CD4-positive, alpha-beta memory T cell (primary cell): ENCODE data around the gene RGL1. TPM values are rescaled to one million over a fixed set of nuclear protein-coding genes. Genes with fewer than 3 reads are reported as not detected.

Experiments
- CTCF ChIA-PET: fragments of 350-600 bp; sonication (Branson Sonifier 250); formaldehyde crosslinking; loops from one replicate; lab custom pipeline; 2021; ENCODE audit warnings: inconsistent platforms; ENCODE audit not compliant: partially characterized antibody; lab: Charles Lee
- POLR2A ChIA-PET: fragments of 350-600 bp; sonication (Branson Sonifier 250); formaldehyde crosslinking; loops from one replicate; lab custom pipeline; 2021; ENCODE audit not compliant: partially characterized antibody; lab: Charles Lee
- DNase-seq, 5 donors: peaks; one replicate each; pipeline versions ENCODE4 v3.0.0 to v3.0.0-alpha.2; 2020 to 2022; ENCODE audit warnings: mixed read lengths in 1 of 5
- H3K27ac ChIP-seq: one replicate; pipeline ENCODE4 v1.7.0; 2013; ENCODE audit warnings: low read depth, low read length
- H3K27me3 ChIP-seq: 2 replicates; pipeline ENCODE4 v1.7.0; 2013; ENCODE audit warnings: mild to moderate bottlenecking, low read length, moderate library complexity; ENCODE audit not compliant: insufficient read depth
- H3K36me3 ChIP-seq: 2 replicates; pipeline ENCODE4 v1.7.0; 2013; ENCODE audit warnings: mild to moderate bottlenecking, low read length, moderate library complexity; ENCODE audit not compliant: insufficient read depth
- H3K4me1 ChIP-seq: 2 replicates; pipeline ENCODE4 v1.7.0; 2013; ENCODE audit warnings: mild to moderate bottlenecking, low read length, moderate library complexity; ENCODE audit not compliant: insufficient read depth
- H3K4me3 ChIP-seq, 2 donors: one replicate each; pipeline ENCODE4 v1.7.0; 2013; ENCODE audit warnings: low read length in 2 of 2, mild to moderate bottlenecking in 1 of 2
- H3K9me3 ChIP-seq, 2 donors: one replicate each; pipeline ENCODE4 v1.7.0; 2013; ENCODE audit warnings: low read length in 2 of 2, control low read depth in 1 of 2; ENCODE audit not compliant: control insufficient read depth in 1 of 2
- H3K27ac Mint-ChIP-seq, 7 donors: one replicate each; pipeline ENCODE4 v1.8.0; 2020 to 2021; ENCODE audit warnings: mixed read lengths in 7 of 7, mild to moderate bottlenecking in 6 of 7, inconsistent platforms in 3 of 7, moderate library complexity in 3 of 7
- H3K27me3 Mint-ChIP-seq, 2 donors: one replicate each; pipeline ENCODE4 v1.8.0; 2020 to 2021; ENCODE audit warnings: mixed read lengths in 2 of 2
- H3K36me3 Mint-ChIP-seq, 2 donors: one replicate each; pipeline ENCODE4 v1.8.0; 2020 to 2021; ENCODE audit warnings: mixed read lengths in 2 of 2, inconsistent platforms in 1 of 2, mild to moderate bottlenecking in 1 of 2
- H3K4me1 Mint-ChIP-seq, 4 donors: one replicate each; pipeline ENCODE4 v1.8.0; 2020 to 2021; ENCODE audit warnings: mixed read lengths in 4 of 4, mild to moderate bottlenecking in 1 of 4
- H3K4me3 Mint-ChIP-seq, 8 donors: one replicate each; pipeline ENCODE4 v1.8.0; 2020 to 2021; ENCODE audit warnings: mixed read lengths in 8 of 8, mild to moderate bottlenecking in 7 of 8, moderate library complexity in 6 of 8, inconsistent platforms in 3 of 8
- H3K9me3 Mint-ChIP-seq, 8 donors: one replicate each; pipeline ENCODE4 v1.8.0; 2020 to 2021; ENCODE audit warnings: mixed read lengths in 8 of 8, mild to moderate bottlenecking in 5 of 8, inconsistent platforms in 3 of 8, moderate library complexity in 1 of 8
- intact Hi-C: fragments of 100-400 bp; cut with micrococcal nuclease; formaldehyde crosslinking; loops from one replicate; pipeline ENCODE4 v1.15.1; 2023
- polyA plus RNA-seq, 2 donors: library from polyadenylated mRNA; unstranded; fragments of 300-500 nt; fragmentation: Illumina TruSeq; gene quantifications; one replicate each; pipeline ENCODE4 v1.2.3, GENCODE V29; 2021
- total RNA-seq, 2 experiments: library from RNA; stranded (reverse); gene quantifications; one replicate each; pipeline ENCODE4 v1.2.3, GENCODE V29; 2021

Gene RGL1
- total and polyA plus RNA-seq, 4 experiments from 2014 or later, result 2.3 to 5.3 (median 3.8) TPM

GRCh38 chr1:183836598-183836997 lies 31.7 kb downstream of the RGL1 start:
- Mint-ChIP-seq H3K9me3 (no peaks in the 10 kb centered on the region), H3K36me3 (peaks cover 0 to 4% of the 10 kb centered on the region in 2 donors), H3K27ac (no peak overlapping the region), H3K4me1 (peaks cover 1 to 3% (median 2%) of the 10 kb centered on the region in 4 donors), H3K27me3 (no peaks in the 10 kb centered on the region), H3K4me3 (no peak overlapping the region)
- intact Hi-C loops, result no loop called here
- POLR2A ChIA-PET, result interaction anchor here (0.6 kb wide), 1 partner anchor 55 kb away, joined by 3 read pairs; no protein-coding TSS in a partner anchor
- H3K4me1 ChIP-seq, result no peaks in the 10 kb centered on the region
- no peaks in the 10 kb centered on the region for H3K36me3 ChIP-seq
- H3K4me3 ChIP-seq, result no peak overlapping the region
- no peak for DNase-seq
- CTCF ChIA-PET, result no interaction called here
- no peak overlapping the region for H3K27ac ChIP-seq
- no peaks in the 10 kb centered on the region for H3K9me3 ChIP-seq
- no peaks in the 10 kb centered on the region for H3K27me3 ChIP-seq

GRCh38 chr1:183837062-183837461 lies 32.1 kb downstream of the RGL1 start:
- no peak for DNase-seq
- Mint-ChIP-seq H3K27ac (peak overlapping the region in 1 of 7 donors; percentile 20), H3K36me3 (peaks cover 0 to 4% of the 10 kb centered on the region in 2 donors), H3K9me3 (no peaks in the 10 kb centered on the region), H3K4me3 (no peak overlapping the region), H3K4me1 (peaks cover 5 to 8% (median 7%) of the 10 kb centered on the region in 4 donors), H3K27me3 (no peaks in the 10 kb centered on the region)
- ChIA-PET CTCF (no interaction called here), POLR2A (no interaction called here)
- Histone ChIP-seq H3K4me3 (no peak overlapping the region), H3K4me1 (peaks cover 2% of the 10 kb centered on the region), H3K9me3 (no peaks in the 10 kb centered on the region), H3K27ac (no peak overlapping the region), H3K36me3 (no peaks in the 10 kb centered on the region), H3K27me3 (no peaks in the 10 kb centered on the region)
- intact Hi-C loops, result no loop called here

- H3K9me3 Mint-ChIP-seq, result no peaks in the 10 kb centered on the region
- CTCF ChIA-PET, result interaction anchor here (1.0 kb wide), 1 partner anchor 10 kb away, joined by 3 read pairs; no protein-coding TSS in a partner anchor
- H3K9me3 ChIP-seq, result no peaks in the 10 kb centered on the region
- H3K27me3 Mint-ChIP-seq, result no peaks in the 10 kb centered on the region
- no peak overlapping the region for H3K4me3 ChIP-seq
- H3K4me3 Mint-ChIP-seq, result no peak overlapping the region
- POLR2A ChIA-PET, result no interaction called here
- no peak overlapping the region for H3K27ac Mint-ChIP-seq
- peaks cover 6% of the 10 kb centered on the region for H3K4me1 ChIP-seq
- peaks cover 11 to 18% (median 15%) of the 10 kb centered on the region in 4 donors for H3K4me1 Mint-ChIP-seq
- intact Hi-C loops, result no loop called here
- H3K27ac ChIP-seq, result no peak overlapping the region
- no peak for DNase-seq
- no peaks in the 10 kb centered on the region for H3K36me3 ChIP-seq
- no peaks in the 10 kb centered on the region for H3K27me3 ChIP-seq
- H3K36me3 Mint-ChIP-seq, result peaks cover 0 to 4% of the 10 kb centered on the region in 2 donors
Measured at GRCh38 chr1:183838221-183838620, 33.3 kb downstream of the RGL1 start.

GRCh38 chr1:183840140-183840539 lies 35.2 kb downstream of the RGL1 start:
- no peak overlapping the region for H3K4me3 ChIP-seq
- no peak overlapping the region for H3K27ac ChIP-seq
- H3K4me1 Mint-ChIP-seq, result peaks cover 11 to 18% (median 15%) of the 10 kb centered on the region in 4 donors
- peaks cover 6% of the 10 kb centered on the region for H3K4me1 ChIP-seq
- intact Hi-C loops, result no loop called here
- POLR2A ChIA-PET, result no interaction called here
- H3K9me3 ChIP-seq, result no peaks in the 10 kb centered on the region
- no peaks in the 10 kb centered on the region for H3K9me3 Mint-ChIP-seq
- H3K4me3 Mint-ChIP-seq, result no peak overlapping the region
- H3K36me3 ChIP-seq, result no peaks in the 10 kb centered on the region
- H3K27me3 ChIP-seq, result no peaks in the 10 kb centered on the region
- no peaks in the 10 kb centered on the region for H3K27me3 Mint-ChIP-seq
- peaks cover 0 to 4% of the 10 kb centered on the region in 2 donors for H3K36me3 Mint-ChIP-seq
- H3K27ac Mint-ChIP-seq, result no peak overlapping the region
- CTCF ChIA-PET, result no interaction called here
- DNase-seq, result no peak

- Mint-ChIP-seq H3K4me3 (peak overlapping the region in 1 of 8 donors; percentile 54), H3K36me3 (peaks cover 0 to 4% of the 10 kb centered on the region in 2 donors), H3K4me1 (peaks cover 11 to 18% (median 15%) of the 10 kb centered on the region in 4 donors), H3K27ac (peak overlapping the region in 1 of 7 donors; percentile 12), H3K27me3 (no peaks in the 10 kb centered on the region), H3K9me3 (no peaks in the 10 kb centered on the region)
- Histone ChIP-seq H3K4me1 (peaks cover 6% of the 10 kb centered on the region), H3K36me3 (no peaks in the 10 kb centered on the region), H3K4me3 (no peak overlapping the region), H3K27ac (no peak overlapping the region), H3K27me3 (no peaks in the 10 kb centered on the region), H3K9me3 (no peaks in the 10 kb centered on the region)
- DNase-seq, result no peak
- CTCF ChIA-PET, result interaction anchor here (1.6 kb wide), 1 partner anchor 186 kb away, joined by 3 read pairs; no protein-coding TSS in a partner anchor
- intact Hi-C loops, result no loop called here
- POLR2A ChIA-PET, result no interaction called here
Measured at GRCh38 chr1:183841550-183841949, 36.6 kb downstream of the RGL1 start.

- DNase-seq, result peak in 4 of 5 donors; percentile 3 to 25 (median 9)
- no peak overlapping the region for H3K4me3 ChIP-seq
Measured at GRCh38 chr1:183841950-183842794, 37.3 kb downstream of the RGL1 start.

GRCh38 chr1:183842795-183843144 lies 37.9 kb downstream of the RGL1 start:
- Histone ChIP-seq H3K27me3 (no peaks in the 10 kb centered on the region), H3K4me1 (peaks cover 6% of the 10 kb centered on the region), H3K4me3 (no peak overlapping the region), H3K27ac (no peak overlapping the region), H3K36me3 (no peaks in the 10 kb centered on the region), H3K9me3 (no peaks in the 10 kb centered on the region)
- POLR2A ChIA-PET, result interaction anchor here (0.7 to 1.5 kb wide), 4 partner anchors 12 to 1232 kb away, joined by 3 to 5 read pairs (median 4); no protein-coding TSS in a partner anchor
- H3K27me3 Mint-ChIP-seq, result no peaks in the 10 kb centered on the region
- H3K4me3 Mint-ChIP-seq, result peak overlapping the region; percentile 37 to 78 (median 60)
- intact Hi-C loops, result loop anchor here (1.0 kb wide), 1 partner anchor 46 kb away; no protein-coding TSS in a partner anchor
- CTCF ChIA-PET, result no interaction called here
- H3K36me3 Mint-ChIP-seq, result peaks cover 0 to 4% of the 10 kb centered on the region in 2 donors
- no peak for DNase-seq
- no peaks in the 10 kb centered on the region for H3K9me3 Mint-ChIP-seq
- H3K4me1 Mint-ChIP-seq, result peaks cover 11 to 18% (median 15%) of the 10 kb centered on the region in 4 donors
- peak overlapping the region in 3 of 7 donors; percentile 2 to 74 (median 33) for H3K27ac Mint-ChIP-seq

More at GRCh38 chr1:183841950-183842794, 37.3 kb downstream of the RGL1 start:
- no peak overlapping the region for H3K27ac ChIP-seq
- no peaks in the 10 kb centered on the region for H3K27me3 ChIP-seq
- H3K27me3 Mint-ChIP-seq, result no peaks in the 10 kb centered on the region
- H3K4me1 Mint-ChIP-seq, result peaks cover 11 to 18% (median 15%) of the 10 kb centered on the region in 4 donors
- H3K4me3 Mint-ChIP-seq, result peak overlapping the region in 7 of 8 donors; percentile 45 to 78 (median 63)
- peaks cover 0 to 4% of the 10 kb centered on the region in 2 donors for H3K36me3 Mint-ChIP-seq
- H3K36me3 ChIP-seq, result no peaks in the 10 kb centered on the region
- CTCF ChIA-PET, result interaction anchor here (1.6 kb wide), 1 partner anchor 187 kb away, joined by 3 read pairs; no protein-coding TSS in a partner anchor
- no peaks in the 10 kb centered on the region for H3K9me3 Mint-ChIP-seq
- H3K9me3 ChIP-seq, result no peaks in the 10 kb centered on the region
- intact Hi-C loops, result loop anchor here (1.0 kb wide), 1 partner anchor 46 kb away; no protein-coding TSS in a partner anchor
- H3K4me1 ChIP-seq, result peaks cover 6% of the 10 kb centered on the region
- peak overlapping the region in 4 of 7 donors; percentile 2 to 74 (median 42) for H3K27ac Mint-ChIP-seq
- POLR2A ChIA-PET, result interaction anchor here (0.6 to 1.5 kb wide), 5 partner anchors 12 to 1232 kb away, joined by 3 to 5 read pairs (median 4); no protein-coding TSS in a partner anchor
